ENCODE results near the gene KCNK5.
A peak's percentile ranks its signal among the peaks of the same experiment; 100 is the strongest.

Gene KCNK5, protein sequence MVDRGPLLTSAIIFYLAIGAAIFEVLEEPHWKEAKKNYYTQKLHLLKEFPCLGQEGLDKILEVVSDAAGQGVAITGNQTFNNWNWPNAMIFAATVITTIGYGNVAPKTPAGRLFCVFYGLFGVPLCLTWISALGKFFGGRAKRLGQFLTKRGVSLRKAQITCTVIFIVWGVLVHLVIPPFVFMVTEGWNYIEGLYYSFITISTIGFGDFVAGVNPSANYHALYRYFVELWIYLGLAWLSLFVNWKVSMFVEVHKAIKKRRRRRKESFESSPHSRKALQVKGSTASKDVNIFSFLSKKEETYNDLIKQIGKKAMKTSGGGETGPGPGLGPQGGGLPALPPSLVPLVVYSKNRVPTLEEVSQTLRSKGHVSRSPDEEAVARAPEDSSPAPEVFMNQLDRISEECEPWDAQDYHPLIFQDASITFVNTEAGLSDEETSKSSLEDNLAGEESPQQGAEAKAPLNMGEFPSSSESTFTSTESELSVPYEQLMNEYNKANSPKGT

DNA sequence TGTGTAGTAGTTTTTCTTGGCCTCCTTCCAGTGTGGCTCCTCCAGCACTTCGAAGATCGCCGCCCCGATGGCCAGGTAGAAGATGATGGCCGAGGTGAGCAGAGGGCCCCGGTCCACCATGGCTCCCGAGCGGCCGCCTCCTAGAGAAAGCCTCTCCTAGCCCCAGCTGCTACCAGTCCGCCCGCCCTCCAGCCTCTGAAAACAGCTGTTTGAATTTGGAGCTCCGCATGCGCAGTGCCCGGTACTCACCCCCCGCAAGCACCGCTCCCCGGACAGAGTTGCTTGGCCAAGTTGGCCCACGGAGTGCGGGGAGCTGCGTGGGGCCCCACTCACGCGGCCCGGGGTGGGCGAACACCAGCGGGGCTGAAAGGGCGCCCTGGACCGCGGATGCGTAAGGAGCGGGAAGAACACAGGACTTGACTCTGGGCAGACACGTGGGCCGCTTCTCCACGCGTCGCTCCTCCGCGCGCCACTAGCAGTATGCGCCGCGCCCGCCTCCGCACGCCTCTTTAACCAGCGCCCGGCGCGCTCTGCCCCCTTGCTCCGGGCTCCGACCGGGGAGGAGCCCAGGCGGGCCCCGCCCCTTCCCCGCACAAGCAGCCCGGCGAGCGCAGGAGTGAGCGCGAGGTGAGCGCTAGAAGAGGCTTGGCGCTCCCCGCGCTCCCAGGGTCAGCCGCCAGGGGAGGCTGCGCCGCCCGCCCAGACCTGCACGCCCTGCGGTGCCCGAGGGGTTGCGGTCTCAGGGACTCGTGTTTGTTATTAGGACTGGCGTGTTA lies at the start of gene KCNK5:
Gene KCNK5, minus strand, starts transcription at position 484 of the 776 bp plus-strand sequence. Its CDS starts 364 bp downstream, at position 120.
- peak; percentile 72 to 94 for DNase-seq

DNA sequence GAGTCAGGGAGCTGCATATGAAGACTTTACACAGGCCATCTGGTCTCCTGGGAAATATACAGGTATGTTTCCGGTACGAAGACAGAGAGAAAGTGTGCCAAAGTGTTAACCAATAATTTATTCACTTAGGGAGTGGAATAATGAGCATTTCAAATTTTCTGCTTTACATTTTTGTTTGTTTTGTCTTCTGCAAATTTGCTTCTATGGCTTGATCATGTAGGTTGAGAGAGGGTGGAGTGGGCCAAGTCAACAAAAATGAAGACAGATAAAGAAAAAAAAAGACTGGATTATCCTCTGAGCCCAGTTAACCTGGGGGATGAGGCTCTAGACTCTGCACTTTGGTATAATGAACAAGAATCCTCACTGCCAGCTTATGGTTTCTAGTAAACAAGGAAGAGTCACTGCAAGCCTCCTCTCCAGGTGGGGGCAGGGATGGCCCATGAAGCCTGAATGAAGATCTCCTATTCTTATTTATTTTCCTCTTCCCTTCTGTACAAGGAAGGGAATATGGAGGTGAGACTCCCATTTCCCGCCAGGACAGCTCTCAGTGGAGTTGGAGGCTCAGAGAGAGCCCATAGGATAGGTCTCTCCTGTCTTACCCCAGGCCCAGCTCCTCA lies 47.2 kb upstream of the KCNK5 start:
- DNase-seq, result peak in 1 of 2 experiments; percentile 11

DNA sequence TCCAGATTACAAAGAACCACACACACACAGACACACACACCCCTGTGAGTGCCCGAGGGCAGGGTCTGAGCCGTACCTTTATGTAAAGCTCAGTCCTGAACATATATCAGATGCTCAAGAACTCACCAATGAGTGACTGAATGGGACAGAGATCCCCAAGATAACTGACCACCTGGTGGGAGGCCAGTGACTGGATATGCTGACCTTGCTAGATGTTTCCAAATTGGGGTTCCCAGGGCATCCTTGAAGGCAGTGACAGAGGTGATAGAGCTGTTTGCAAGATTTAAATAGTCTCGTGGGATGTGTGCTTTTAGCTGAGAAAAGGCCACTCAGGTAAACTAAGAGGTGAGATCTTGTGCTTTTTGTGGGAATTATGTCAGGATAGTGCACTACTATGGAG lies 45.6 kb upstream of the KCNK5 start:
- no peak for DNase-seq

DNA sequence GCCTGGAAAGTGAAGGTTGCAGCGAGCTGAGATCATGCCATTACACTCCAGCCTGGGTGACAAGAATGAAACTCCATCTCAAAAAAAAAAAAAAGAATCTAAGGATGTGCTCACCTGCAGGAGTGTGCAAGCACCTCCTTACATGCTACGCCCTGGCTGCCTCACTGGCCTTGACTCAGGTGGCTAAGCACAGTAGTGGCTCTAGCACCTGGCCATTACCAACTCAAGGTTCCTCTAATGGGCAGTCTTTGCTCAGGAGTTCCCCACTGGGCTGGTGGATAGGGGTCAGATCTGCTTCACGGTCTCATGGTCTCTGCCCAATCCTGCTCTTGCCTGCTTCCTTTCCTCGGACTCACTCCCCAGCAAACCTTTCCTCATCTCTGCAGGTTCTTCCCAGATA lies 45.2 kb upstream of the KCNK5 start:
- DNase-seq, result no peak

DNA sequence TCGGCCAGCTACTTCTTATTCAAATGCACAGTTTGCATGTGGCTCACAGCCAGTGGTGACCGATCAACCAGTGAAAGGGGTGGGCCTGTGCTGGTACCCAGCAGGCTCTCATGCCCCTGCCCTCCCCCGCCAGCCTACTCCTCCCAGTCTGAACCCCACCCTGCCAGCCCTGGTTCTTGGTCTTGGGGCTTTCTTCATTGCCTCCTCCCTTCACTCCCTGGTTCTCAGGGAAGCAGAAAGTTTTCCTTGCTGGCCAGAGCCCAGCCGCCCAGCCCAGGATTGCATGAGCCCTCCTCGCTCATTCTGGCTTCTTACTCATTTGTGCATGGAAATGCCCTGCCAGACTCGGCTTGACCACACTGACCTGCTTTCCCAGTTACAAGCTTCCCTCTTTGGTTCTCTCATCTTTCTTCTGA lies 44.1 kb upstream of the KCNK5 start:
- DNase-seq, result peak; percentile 87 to 92

DNA sequence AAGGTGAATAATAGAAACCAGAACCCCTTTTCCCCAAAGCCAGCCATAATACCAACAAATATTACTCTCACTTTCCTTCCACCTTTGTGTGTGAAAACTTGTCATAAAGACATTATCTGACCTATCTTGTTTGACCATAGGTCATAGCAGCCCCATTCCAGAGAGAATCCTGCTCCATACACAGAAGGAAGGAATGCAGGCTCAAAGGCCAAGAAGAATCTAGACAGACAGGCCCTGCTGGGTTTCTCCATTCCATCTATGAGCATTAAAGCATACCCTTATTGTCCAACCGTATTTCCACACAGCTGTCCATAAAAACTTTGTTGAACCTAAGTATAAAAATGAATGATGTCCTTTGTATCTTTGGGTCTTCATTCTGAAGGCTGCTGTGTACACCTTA lies 40.7 kb upstream of the KCNK5 start:
- no peak for DNase-seq

DNA sequence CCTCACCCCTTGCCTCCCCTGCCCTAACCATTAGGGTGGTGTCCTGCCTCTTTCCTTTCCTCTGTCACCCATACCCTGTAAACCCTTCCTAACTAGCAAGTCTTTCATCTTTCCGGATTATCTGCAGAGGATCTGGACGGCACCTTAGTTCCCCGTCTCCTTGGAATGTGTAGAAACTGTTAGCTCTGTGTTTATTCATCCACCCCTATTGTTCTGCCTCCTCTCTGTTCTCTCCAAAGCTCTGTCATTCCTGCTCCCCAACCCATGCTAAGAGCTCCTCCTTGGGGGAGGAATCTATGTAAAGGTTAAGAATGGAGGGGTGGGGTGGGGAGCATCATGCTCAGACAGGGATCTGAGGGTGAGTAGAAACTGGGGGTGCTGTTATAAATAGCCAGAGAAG lies 39.4 kb upstream of the KCNK5 start:
- no peak for DNase-seq

DNA sequence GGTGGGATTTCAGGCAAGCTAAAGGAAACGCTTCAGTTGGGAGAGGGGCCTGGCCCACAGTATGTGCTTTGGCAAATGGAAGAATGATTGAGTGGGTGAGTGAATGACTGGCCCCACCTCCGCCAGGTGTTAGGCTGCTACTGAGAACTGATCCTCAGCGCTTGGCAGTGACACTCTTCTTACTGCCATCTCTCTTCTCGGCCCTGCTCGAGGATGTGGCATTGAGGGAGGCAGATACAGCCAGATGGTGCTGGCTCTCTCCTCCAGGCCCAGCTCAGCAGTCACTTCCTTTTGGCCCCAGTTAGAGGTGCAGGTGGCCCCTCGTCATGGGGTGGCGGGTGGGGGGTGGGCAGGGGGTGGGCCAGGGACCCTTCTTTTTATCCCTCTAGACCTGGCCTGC lies 38.9 kb upstream of the KCNK5 start:
- DNase-seq, result no peak

DNA sequence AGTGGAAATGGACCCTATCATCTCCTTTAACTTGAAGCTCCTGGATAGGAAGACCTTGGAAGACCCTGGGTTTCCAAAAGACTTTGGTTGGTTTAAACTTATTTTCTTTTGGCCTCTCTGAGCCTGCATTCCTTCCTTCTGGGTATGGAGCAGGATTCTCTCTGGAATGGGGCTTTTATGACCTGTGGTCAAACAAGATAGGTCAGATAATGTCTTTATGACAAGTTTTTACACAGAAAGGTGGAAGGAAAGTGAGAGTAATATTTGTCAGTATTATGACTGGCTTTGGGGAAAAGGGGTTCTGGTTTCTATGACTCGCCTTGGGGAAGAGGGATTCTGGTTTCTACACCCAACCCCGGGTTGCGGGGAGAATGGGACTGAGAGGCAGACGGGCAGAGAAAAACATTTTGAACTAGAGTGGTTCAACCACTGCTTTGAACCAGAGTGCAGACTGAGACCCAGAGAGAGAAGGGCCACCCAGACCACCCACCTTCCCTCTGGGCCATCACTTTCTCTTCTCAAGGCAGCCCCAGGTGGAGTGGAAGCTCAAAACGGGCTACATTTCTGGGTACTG lies 37.6 kb upstream of the KCNK5 start:
- DNase-seq, result no peak

DNA sequence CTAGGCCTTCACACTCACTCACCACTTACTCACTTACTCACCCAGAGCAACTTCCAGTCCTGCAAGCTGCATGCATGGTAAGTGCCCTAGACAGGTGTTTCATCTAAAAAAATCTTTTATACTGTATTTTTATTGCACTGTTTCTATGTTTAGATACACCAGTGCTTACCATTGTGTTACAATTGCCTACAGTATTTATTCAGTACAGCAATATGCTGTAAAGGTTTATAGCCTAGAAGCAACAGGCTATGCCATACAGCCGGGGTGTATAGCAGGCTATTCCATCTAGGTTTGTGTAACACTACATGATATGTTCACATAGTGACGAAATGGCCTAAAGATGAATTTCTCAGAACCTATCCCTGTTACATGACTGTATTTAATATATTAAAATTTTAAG lies 37.1 kb upstream of the KCNK5 start:
- no peak for DNase-seq

DNA sequence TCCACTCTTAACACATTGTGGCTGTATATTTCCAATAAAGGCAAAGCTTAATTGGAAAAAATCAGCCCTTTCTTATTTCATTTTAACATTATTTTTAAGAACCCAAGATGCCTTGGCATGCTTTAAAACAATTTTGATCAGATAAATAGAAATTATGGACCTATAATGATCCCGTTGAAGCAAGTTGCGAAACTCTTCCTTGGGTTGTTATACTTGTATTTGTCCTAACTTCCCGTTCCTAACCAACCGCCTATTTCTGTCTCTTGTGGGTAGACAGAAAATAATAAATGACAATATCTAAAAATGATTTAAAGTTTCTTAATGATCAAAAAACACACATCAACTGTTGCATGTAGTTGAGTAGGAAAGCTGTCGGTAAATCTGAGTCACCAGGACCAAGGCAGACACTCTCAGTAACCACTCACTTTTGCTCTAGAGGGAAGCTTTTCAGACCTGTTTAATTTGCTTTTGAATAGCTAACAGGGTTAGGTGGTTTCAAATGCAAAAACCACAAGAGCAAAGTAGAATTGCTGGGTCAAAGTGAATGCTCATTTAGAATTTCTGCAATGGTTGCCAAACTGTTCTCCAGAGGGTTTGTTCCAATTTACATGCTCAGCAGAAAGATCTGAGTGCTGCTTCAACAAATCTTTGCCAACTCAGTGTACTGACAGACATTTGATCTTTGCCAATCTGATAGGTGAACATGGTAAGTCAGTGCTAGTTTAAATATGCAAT lies 34.2 kb upstream of the KCNK5 start:
- DNase-seq, result no peak

DNA sequence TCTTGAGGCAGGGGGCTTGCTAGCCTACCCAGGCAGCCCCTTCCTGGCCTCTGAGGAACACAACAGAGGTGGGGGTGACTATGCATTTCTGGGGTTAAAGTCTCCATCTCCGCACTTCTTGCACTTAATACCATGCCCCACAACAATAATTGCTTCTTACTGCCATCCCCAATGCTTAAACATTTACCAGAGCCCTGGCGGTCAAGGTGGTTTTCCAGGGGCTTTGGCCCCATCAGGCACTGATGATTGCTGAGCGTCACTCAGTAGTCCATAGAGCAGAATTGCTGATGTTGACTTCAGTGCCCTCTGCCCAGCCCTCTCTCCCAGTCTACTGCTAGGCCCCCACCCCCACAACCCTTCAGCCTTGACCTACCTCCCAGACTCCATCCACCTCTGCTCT lies 32.5 kb upstream of the KCNK5 start:
- no peak for DNase-seq

DNA sequence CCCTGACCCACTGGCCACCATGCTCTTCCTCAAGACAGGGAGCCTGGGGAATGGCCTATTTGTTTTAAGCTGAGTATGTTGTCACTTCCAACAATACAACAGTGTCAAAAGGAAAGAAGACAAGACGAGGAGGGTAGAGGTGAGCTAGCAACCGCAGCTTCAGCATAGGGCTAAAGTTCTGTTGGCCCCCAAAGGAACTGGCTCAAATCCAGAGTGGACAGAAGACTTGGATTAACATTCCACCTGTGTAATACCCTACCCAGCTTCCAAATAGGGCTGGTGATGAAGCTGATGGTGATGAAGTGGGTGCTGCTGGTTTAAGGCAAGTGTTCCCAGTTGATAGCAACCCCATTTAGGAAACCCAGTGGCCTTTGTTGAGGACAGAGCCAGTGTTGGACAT lies 31.7 kb upstream of the KCNK5 start:
- DNase-seq, result no peak

DNA sequence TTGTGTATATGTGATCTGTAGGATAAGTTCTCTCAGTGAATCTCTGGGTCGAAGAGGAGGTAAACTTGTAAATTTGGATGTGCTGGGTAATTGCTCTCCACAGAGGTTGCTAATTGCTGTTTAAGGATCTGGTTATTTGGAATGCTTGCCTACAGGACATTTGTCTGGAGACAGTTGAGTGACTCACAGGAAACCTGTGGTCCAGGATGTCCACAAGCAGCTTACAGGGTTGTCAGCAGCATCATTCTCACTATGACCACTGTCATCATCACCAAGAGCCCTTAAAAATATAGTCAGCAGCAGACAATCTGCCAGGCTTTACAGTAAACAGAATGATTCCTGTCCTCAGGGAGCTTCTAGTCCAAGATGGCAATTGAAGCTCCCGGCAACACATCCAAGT lies 31.2 kb upstream of the KCNK5 start:
- DNase-seq, result no peak

DNA sequence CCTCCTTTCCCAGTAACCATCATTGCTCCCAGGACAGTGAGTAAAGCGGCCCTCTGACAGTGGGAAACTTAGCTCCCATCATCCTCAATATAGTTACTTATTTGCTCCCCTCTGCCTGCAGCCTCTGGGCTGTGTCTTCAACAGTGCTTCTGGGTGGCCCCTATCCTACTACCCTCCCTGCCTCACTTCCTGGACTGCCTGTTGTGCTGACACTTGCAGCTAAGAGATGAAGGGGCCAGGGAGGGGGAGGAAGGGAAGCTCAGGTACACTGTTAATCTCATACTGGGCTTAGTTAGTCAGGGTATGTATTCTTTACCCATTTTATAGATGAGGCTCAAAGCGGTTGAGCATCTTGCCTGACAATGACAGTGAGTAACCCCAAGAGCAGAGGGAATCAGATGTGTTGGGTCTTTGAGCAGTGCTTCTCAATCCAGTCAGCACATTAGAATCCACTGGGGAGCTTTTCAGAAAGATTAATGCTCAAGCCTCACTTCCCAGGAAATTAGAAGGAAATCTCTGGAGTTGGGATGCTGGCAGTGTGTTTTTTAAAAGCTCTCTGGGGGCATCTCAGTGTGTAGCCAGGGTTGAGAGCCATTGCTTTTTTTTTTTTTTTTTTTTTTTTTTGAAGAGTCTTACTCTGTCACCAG lies 27.1 kb upstream of the KCNK5 start:
- DNase-seq, result no peak

DNA sequence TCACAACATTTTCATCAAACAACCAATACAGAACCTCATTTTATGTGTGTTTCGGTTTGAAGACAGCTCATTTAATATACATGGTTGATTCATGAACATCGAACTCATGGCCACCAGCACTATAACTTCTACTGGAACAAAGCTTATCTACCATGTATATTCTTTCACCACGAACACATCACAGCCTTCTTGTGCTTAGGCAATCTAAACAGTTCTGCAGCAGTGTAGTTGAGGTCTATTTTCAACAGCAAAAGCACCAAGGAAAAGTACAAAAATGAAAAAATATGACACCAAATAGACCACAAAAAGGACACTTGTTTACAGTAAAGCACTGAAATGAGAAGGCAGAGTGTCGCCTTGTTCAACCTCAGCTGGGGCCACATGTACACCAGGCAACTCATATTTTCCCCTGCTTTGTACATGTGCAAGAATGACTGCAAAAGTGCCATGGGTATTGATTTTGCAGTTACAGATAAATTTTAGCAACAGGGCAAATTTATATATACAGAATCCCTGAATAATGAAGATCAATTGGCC lies 25.8 kb upstream of the KCNK5 start:
- no peak for DNase-seq

DNA sequence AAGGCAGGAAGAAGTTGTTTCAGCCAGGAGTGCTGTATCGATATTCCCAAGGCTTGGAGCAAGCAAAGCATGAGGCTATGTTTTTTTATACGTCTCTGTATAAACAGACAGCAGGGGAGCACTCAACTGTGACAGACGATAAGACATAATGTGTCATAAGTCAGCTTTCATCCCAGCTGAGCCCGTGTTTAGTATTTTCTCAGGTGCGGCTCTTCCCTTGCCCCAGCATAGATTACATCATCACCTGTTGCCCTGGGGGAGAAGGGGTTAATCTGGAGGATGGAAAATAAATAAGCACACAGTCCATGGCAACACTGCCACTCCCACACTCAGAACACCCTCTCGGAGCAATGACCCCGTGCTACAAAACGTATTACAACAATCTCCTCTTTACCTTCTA lies 22.1 kb upstream of the KCNK5 start:
- DNase-seq, result peak; percentile 27 to 38

DNA sequence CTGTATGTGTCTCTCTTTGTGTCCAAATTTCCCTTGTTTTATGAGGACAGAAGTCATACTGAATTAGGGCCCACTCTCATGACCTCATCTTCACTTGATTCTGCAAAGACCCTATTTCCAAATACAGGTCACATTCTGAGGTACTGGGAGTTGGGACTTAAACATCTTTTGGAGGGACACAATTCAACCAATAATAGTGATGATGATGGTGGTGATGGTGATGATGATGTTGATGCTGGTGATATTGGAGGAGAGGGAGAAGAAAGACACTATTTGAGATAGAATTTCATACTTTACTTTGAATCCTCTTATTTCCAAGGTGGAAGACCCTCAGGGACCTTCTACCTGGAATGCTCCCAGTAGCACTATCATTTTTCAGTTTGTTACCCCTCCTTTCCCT lies 21.2 kb upstream of the KCNK5 start:
- DNase-seq, result no peak

DNA sequence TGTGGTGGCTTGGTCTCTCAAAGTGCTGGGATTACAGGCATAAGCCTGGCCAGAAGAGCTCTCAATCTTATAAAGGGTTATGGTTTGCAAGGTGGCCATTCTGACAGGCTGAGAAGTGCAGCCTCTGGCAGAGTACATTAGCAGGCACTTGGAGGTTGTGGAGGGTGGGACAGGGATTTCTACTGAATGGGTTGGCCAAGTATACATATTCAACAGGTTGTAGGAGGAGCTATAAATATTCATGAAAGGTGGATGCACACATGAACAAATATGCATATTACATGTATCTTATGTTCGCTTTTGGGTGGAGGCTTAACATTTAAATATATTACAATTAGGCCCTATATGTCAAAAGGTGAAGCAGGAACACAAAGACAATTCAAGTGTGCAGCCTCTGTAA lies 20.0 kb upstream of the KCNK5 start:
- peak in 1 of 2 experiments; percentile 7 for DNase-seq

DNA sequence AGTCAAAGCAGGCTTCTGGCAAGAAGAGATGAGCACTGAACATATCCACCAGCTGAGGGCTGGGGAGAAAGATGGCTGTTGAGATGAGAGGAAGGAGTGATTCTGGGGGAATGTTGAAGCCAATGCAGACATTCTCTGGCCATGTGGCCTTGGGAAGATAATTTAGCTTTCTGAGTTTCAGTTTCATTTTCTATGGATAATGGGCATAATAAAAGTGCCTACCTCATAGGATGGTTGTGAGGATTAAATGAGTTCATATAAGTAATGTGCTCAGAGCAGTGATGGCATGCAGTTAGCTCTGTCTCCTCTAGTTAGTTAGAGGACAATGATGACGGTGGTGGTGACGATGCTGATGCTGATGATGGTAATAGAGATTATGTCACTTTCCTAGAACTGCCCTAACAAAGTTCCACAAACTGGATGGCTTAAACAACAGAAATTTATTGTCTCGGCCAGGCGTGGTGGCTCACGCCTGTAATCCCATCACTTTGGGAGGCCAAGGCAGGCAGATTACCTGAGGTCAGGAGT lies 18.5 kb upstream of the KCNK5 start:
- DNase-seq, result no peak

DNA sequence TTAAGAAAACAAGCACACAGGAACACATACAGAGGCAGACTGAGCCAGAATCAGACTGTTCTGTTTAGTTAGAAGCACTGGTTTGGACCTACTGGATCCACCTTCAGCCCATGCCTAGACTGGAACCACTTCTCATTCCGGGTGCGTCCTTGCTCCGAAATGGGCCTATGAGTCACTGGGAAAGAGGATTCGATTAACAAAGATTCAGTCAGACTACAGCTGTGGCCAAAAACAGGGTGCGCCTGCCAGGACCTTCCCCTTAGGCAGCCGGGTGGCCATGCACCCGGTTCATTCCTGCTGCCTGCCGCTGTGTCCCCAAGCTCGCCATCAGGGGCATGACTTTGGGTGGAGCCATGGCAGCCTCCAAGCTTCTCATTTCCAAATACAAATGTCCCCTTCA lies 14.5 kb upstream of the KCNK5 start:
- DNase-seq, result no peak

Data from NCI-H526 (cell line).